HCT116 (cell line): ENCODE results near the gene HOXA7. TPM values are rescaled to one million over a fixed set of nuclear protein-coding genes. Genes with fewer than 3 reads are reported as not detected.

ENCODE experiments used
- ATAC-seq: fragments of 200-7000 bp; cut with Tn5 transposase; 2 replicates; pipeline ENCODE4 v1.9.1; 2020; ENCODE audit warnings: mild to moderate bottlenecking, moderate library complexity
- BruUV-seq: library from RNA; stranded (reverse); fragments of 400-500 nt; replicated peaks from 2 replicates; lab custom pipeline; 2021; lab: Mats Ljungman, UMichigan
- CTCF ChIA-PET: fragments of 300-600 bp; sonication (Branson Sonifier 250); formaldehyde crosslinking; loops from one replicate; lab custom pipeline; 2021; ENCODE audit warnings: antibody characterized with exemption; lab: Charles Lee
- POLR2A ChIA-PET: fragments of 300-600, 350-600 bp; sonication (Branson Sonifier 250); formaldehyde crosslinking; loops from one replicate; lab custom pipeline; 2021; ENCODE audit warnings: antibody characterized with exemption; lab: Charles Lee
- RAD21 ChIA-PET, 2 experiments: fragments of 300-600 bp; sonication (Branson Sonifier 250); formaldehyde crosslinking; loops; one replicate each; lab custom pipeline; 2023; ENCODE audit warnings: low total read pairs in 2 of 2; ENCODE audit not compliant: uncharacterized antibody in 2 of 2, unreplicated experiment in 2 of 2, low non-redundant PET in 1 of 2; lab: Charles Lee
- DNase-seq: peaks from one replicate; pipeline ENCODE4 v3.0.0-alpha.2; 2010; ENCODE audit warnings: low read depth, low spot score
- H2AFZ ChIP-seq: fragments of 200-600 bp; shearing (Covaris generic), sonication (generic); 2 replicates; pipeline ENCODE4 v1.6.1; 2017; ENCODE audit warnings: low read depth, mixed run types, mixed read lengths, antibody characterized with exemption, low read length; ENCODE audit not compliant: poor library complexity, severe bottlenecking
- H3K27ac ChIP-seq: 2 replicates; pipeline ENCODE4 v1.5.1; 2012; ENCODE audit warnings: low read depth, low read length
- H3K27me3 ChIP-seq: fragments of 200-600 bp; sonication (generic); 2 replicates; pipeline ENCODE4 v1.6.1; 2016; ENCODE audit warnings: mixed run types, low read length, mixed read lengths; ENCODE audit not compliant: insufficient read depth
- H3K36me3 ChIP-seq, 2 experiments: fragments of 200-500 bp in 1 of 2; fragments of 200-600 bp in 1 of 2; sonication (Bioruptor generic) in 1 of 2; sonication (generic) in 1 of 2; 2 replicates each; pipeline versions ENCODE4 v1.5.1 to v1.6.1; 2014 to 2016; ENCODE audit warnings: low read length in 2 of 2, inconsistent platforms in 1 of 2, mixed read lengths in 1 of 2, mixed run types in 1 of 2; ENCODE audit not compliant: insufficient read depth in 2 of 2, control insufficient read depth in 1 of 2
- H3K4me1 ChIP-seq, 2 experiments: fragments of 200-600 bp in 1 of 2; sonication (generic) in 1 of 2; 2 replicates each; pipeline versions ENCODE4 v1.5.1 to v1.6.1; 2012 to 2017; ENCODE audit warnings: low read length in 2 of 2, inconsistent platforms in 1 of 2, mild to moderate bottlenecking in 1 of 2, mixed read lengths in 1 of 2, mixed run types in 1 of 2, moderate library complexity in 1 of 2; ENCODE audit not compliant: insufficient read depth in 2 of 2, control insufficient read depth in 1 of 2
- H3K4me2 ChIP-seq: fragments of 200-600 bp; sonication (generic); 2 replicates; pipeline ENCODE4 v1.6.1; 2017; ENCODE audit warnings: mixed run types, low read length, mixed read lengths
- H3K4me3 ChIP-seq, 2 experiments: fragments of 200-600 bp in 1 of 2; sonication (generic) in 1 of 2; replicated peaks in 1 of 2; 2 replicates each; pipeline ENCODE4 v1.5.1; 2011 to 2016; ENCODE audit warnings: low read length in 2 of 2, control low read depth in 1 of 2, low read depth in 1 of 2, mild to moderate bottlenecking in 1 of 2, mixed read lengths in 1 of 2, mixed run types in 1 of 2
- H3K79me2 ChIP-seq: fragments of 200-600 bp; sonication (generic); 2 replicates; pipeline ENCODE4 v1.6.1; 2017; ENCODE audit warnings: mild to moderate bottlenecking, mixed run types, low read length, moderate library complexity, mixed read lengths; ENCODE audit not compliant: insufficient read depth
- H3K9ac ChIP-seq: fragments of 200-600 bp; sonication (generic); 2 replicates; pipeline ENCODE4 v1.6.1; 2016; ENCODE audit warnings: low read length, mixed read lengths
- H3K9me2 ChIP-seq: fragments of 200-600 bp; sonication (generic), shearing (Covaris generic); 2 replicates; pipeline ENCODE4 v1.6.1; 2017; ENCODE audit warnings: mixed run types, mild to moderate bottlenecking, moderate library complexity; ENCODE audit not compliant: insufficient read depth
- H3K9me3 ChIP-seq, 2 experiments: fragments of 200-500 bp in 1 of 2; fragments of 200-600 bp in 1 of 2; sonication (Bioruptor generic) in 1 of 2; sonication (generic) in 1 of 2; 2 replicates each; pipeline ENCODE4 v1.6.1; 2014 to 2017; ENCODE audit warnings: low read length in 2 of 2, mixed read lengths in 2 of 2, inconsistent platforms in 1 of 2, low read depth in 1 of 2, mild to moderate bottlenecking in 1 of 2, mixed run types in 1 of 2, moderate library complexity in 1 of 2; ENCODE audit not compliant: control insufficient read depth in 1 of 2, insufficient read depth in 1 of 2
- H4K20me1 ChIP-seq: fragments of 200-600 bp; sonication (generic), shearing (Covaris generic); 2 replicates; pipeline ENCODE4 v1.6.1; 2017; ENCODE audit warnings: mixed run types, mild to moderate bottlenecking, moderate library complexity; ENCODE audit not compliant: insufficient read depth
- ATF3 ChIP-seq: IDR thresholded peaks from 2 replicates; pipeline ENCODE4 v1.6.1; 2012
- CBX3 ChIP-seq: IDR thresholded peaks from 2 replicates; pipeline ENCODE4 v1.6.1; 2012; ENCODE audit warnings: low read depth
- CEBPB ChIP-seq: IDR thresholded peaks from 2 replicates; pipeline ENCODE4 v1.6.1; 2012; ENCODE audit warnings: low read depth
- CTCF ChIP-seq, 3 experiments: fragments of 200-600 bp in 1 of 3; sonication (generic) in 1 of 3; IDR thresholded peaks in 2 of 3; conservative IDR thresholded peaks in 1 of 3; 2 replicates each; pipeline ENCODE4 v1.5.1; 2012 to 2017; ENCODE audit warnings: low read depth in 2 of 3, low read length in 2 of 3, antibody characterized with exemption in 1 of 3, borderline replicate concordance in 1 of 3, control low read depth in 1 of 3, mild to moderate bottlenecking in 1 of 3, mixed read lengths in 1 of 3, mixed run types in 1 of 3, moderate library complexity in 1 of 3; ENCODE audit not compliant: insufficient read depth in 1 of 3
- EGR1 ChIP-seq: IDR thresholded peaks from 2 replicates; pipeline ENCODE4 v1.6.1; 2012; ENCODE audit warnings: low read depth
- EZH2phosphoT487 ChIP-seq: fragments of 200-600 bp; IDR thresholded peaks from 2 replicates; pipeline ENCODE4 v1.6.1; 2018; ENCODE audit warnings: antibody characterized with exemption, borderline replicate concordance
- FOSL1 ChIP-seq: IDR thresholded peaks from 2 replicates; pipeline ENCODE4 v1.6.1; 2012; ENCODE audit warnings: low read depth
- JUND ChIP-seq: IDR thresholded peaks from 2 replicates; pipeline ENCODE4 v1.6.1; 2012
- RAD21 ChIP-seq: IDR thresholded peaks from 2 replicates; pipeline ENCODE4 v1.6.1; 2012; ENCODE audit warnings: low read depth, mild to moderate bottlenecking
- SP1 ChIP-seq: IDR thresholded peaks from 2 replicates; pipeline ENCODE4 v1.6.1; 2012; ENCODE audit warnings: low read depth
- TCF7L2 ChIP-seq: IDR thresholded peaks from 2 replicates; pipeline ENCODE4 v1.7.0; 2011; ENCODE audit warnings: borderline replicate concordance, inconsistent platforms; ENCODE audit not compliant: insufficient read depth, insufficient read length; ENCODE audit errors: extremely low read depth
- YY1 ChIP-seq: IDR thresholded peaks from 2 replicates; pipeline ENCODE4 v1.6.1; 2011; ENCODE audit warnings: low read length, low read depth, moderate library complexity, mild to moderate bottlenecking; ENCODE audit not compliant: insufficient replicate concordance; ENCODE audit errors: extremely low read depth
- ZFX ChIP-seq: fragments of 450-650 bp; IDR thresholded peaks from 2 replicates; pipeline ENCODE4 v1.6.1; 2017
- ZNF274 ChIP-seq: fragments of 200-500 bp; sonication (Bioruptor generic); IDR thresholded peaks from 2 replicates; pipeline ENCODE4 v1.6.1; 2014; ENCODE audit warnings: mild to moderate bottlenecking, low read depth, low read length, inconsistent platforms
- intact Hi-C: fragments of 100-400 bp; cut with micrococcal nuclease; formaldehyde crosslinking; loops from 2 replicates; pipeline ENCODE4 v1.10.0; 2022
- total RNA-seq: library from RNA; stranded (reverse); gene quantifications from one replicate; pipeline ENCODE4 v1.2.1, GENCODE V29; 2021; ENCODE audit not compliant: unreplicated experiment

Gene HOXA7
- total RNA-seq, 1 experiment from 2014 or later, result 15.0 TPM

GRCh38 chr7:27118580-27118979, 37.9 kb downstream of the HOXA7 start:
- Histone ChIP-seq H3K4me1 (peaks cover 48 to 77% of the 10 kb centered on the region in 2 experiments), H3K27me3 (peaks cover 16% of the 10 kb centered on the region; the same call in 1 of the 2 replicates), H3K9me2 (no peaks in the 10 kb centered on the region), H3K4me2 (no peak overlapping the region), H3K9ac (no peak overlapping the region), H3K27ac (no peak overlapping the region), H3K9me3 (no peaks in the 10 kb centered on the region), H2AFZ (no peak overlapping the region), H3K36me3 (no peaks in the 10 kb centered on the region), H4K20me1 (no peaks in the 10 kb centered on the region), H3K79me2 (no peaks in the 10 kb centered on the region), H3K4me3 (no peak overlapping the region)
- ATAC-seq (no peak), DNase-seq (no peak)
- TF ChIP-seq EGR1 (no peak), RAD21 (no peak), FOSL1 (no peak)
- intact Hi-C loops, result no loop called here
- ChIA-PET POLR2A (no interaction called here), RAD21 (no interaction called here), CTCF (no interaction called here)
- BruUV-seq, result no TSS peak

- Histone ChIP-seq H3K4me3 (no peak overlapping the region), H3K79me2 (peaks cover 4% of the 10 kb centered on the region; the same call in 1 of the 2 replicates), H3K9me2 (no peaks in the 10 kb centered on the region), H3K9ac (no peak overlapping the region), H2AFZ (no peak overlapping the region), H3K27me3 (peaks cover 12% of the 10 kb centered on the region; the same call in 1 of the 2 replicates), H4K20me1 (no peaks in the 10 kb centered on the region), H3K9me3 (no peaks in the 10 kb centered on the region), H3K4me1 (peaks cover 44 to 74% of the 10 kb centered on the region in 2 experiments), H3K4me2 (no peak overlapping the region), H3K36me3 (no peaks in the 10 kb centered on the region), H3K27ac (no peak overlapping the region)
- ATAC-seq (no peak), DNase-seq (no peak)
- ChIA-PET RAD21 (no interaction called here), POLR2A (no interaction called here), CTCF (no interaction called here)
- no TSS peak for BruUV-seq
- intact Hi-C loops, result no loop called here
- TF ChIP-seq CTCF (IDR thresholded peaks at IDR 0.05 in 2 of 3, conservative IDR thresholded peaks at IDR 0.05 in 1 of 3; ENCODE audit: borderline replicate concordance in 1 of 3, insufficient read depth in 1 of 3, low read depth in 2 of 3, low read length in 2 of 3) (no peak), CEBPB (no peak), JUND (no peak), RAD21 (no peak), TCF7L2 (no peak), ZFX (no peak), ZNF274 (no peak), ATF3 (no peak), CBX3 (no peak), YY1 (no peak), SP1 (no peak), EZH2phosphoT487 (no peak)
Observed at GRCh38 chr7:27117887-27118491, 38.5 kb downstream of the HOXA7 start.
